Ovary (tissue), 9 donors: ENCODE results near the gene OR2V1. TPM values are rescaled to one million over a fixed set of nuclear protein-coding genes. Genes with fewer than 3 reads are reported as not detected.
"Not testable (repeated sequence)": the region's sequence is repeated elsewhere in the genome, so short reads cannot be mapped to it uniquely, and the experiment has no call there.

Experiments used
- DNase-seq, 5 donors: peaks; one replicate each; pipeline ENCODE4 v3.0.0-alpha.2; 2019 to 2020
- H3K27ac ChIP-seq, 2 donors: fragments of 200-600 bp; one replicate each; pipeline versions ENCODE4 v1.5.1 to v1.8.0; 2019 to 2022
- H3K27me3 ChIP-seq: fragments of 200-600 bp; one replicate; pipeline ENCODE4 v1.8.0; 2022
- H3K36me3 ChIP-seq: fragments of 200-600 bp; sonication (generic); one replicate; pipeline ENCODE4 v1.5.1; 2019
- H3K4me1 ChIP-seq: one replicate; pipeline ENCODE4 v1.8.1; 2013; ENCODE audit warnings: mild to moderate bottlenecking, moderate library complexity; ENCODE audit not compliant: insufficient read depth
- H3K4me3 ChIP-seq: fragments of 200-600 bp; sonication (generic); one replicate; pipeline ENCODE4 v1.5.1; 2017
- H3K9me3 ChIP-seq, 2 donors: fragments of 200-600 bp in 1 of 2; sonication (generic) in 1 of 2; one replicate each; pipeline versions ENCODE4 v1.5.1 to v1.8.1; 2013 to 2019; ENCODE audit warnings: mild to moderate bottlenecking in 1 of 2, moderate library complexity in 1 of 2
- CTCF ChIP-seq, 3 donors: fragments of 450-650 bp in 2 of 3; fragments of 200-600 bp in 1 of 3; IDR thresholded peaks; one replicate each; pipeline versions ENCODE4 v1.5.1 to v1.8.0; 2016 to 2022; ENCODE audit warnings: antibody characterized with exemption in 3 of 3, mild to moderate bottlenecking in 1 of 3
- EP300 ChIP-seq: sonication (generic); formaldehyde crosslinking; IDR thresholded peaks from one replicate; pipeline ENCODE4 v1.6.1; 2017; ENCODE audit warnings: antibody characterized with exemption
- POLR2A ChIP-seq: fragments of 450-650 bp; IDR thresholded peaks from one replicate; pipeline ENCODE4 v1.6.1; 2017; ENCODE audit warnings: antibody characterized with exemption, mild to moderate bottlenecking, moderate library complexity
- WGBS, 3 donors: extraction: QIAGEN DNeasy Blood & Tissue Kit in 1 of 3; methylation state at CpG; one replicate each; pipeline versions ENCODE4 v1.1.5 to v1.1.7; 2013 to 2017; 5-methylcytosine and 5-hydroxymethylcytosine counted together
- intact Hi-C, 4 donors: fragments of 100-400 bp; cut with DNase I; formaldehyde crosslinking; loops; one replicate each; pipeline versions ENCODE4 v1.11.0 to v1.15.1; 2022 to 2023
- polyA plus RNA-seq, 2 donors: library from polyadenylated mRNA; stranded (reverse); fragments of 200-250 nt in 1 of 2; fragments of 350-450 nt in 1 of 2; fragmentation: Illumina TruSeq in 1 of 2; extraction: RNeasy Lipid Tissue Mini Kit (QIAGEN cat#74804) in 1 of 2; gene quantifications; one replicate each; pipeline ENCODE4 v1.2.3, GENCODE V29; 2013 to 2014
- total RNA-seq, 7 donors: library from RNA; depleted of rRNA in 2 of 7; stranded (reverse); fragments of >200 nt in 2 of 7; fragmentation: NEBNext Ultra II Directional in 3 of 7; extraction: Animal tissue kit (Norgen Biotek cat#: 25700) in 3 of 7; gene quantifications; one replicate each; pipeline versions ENCODE4 v1.1.0 to v1.2.4, GENCODE V29; 2016 to 2023
- donor health status: DM: no; HTN: no; CAD: no; lungs with moderate emphysema.
- donor health status: DM: no; HTN: no; CAD: no.
- donor health status: Bipolar disorder and iron deficiency.
- donor health status: DM: yes; HTN: yes; CAD: no.
- donor health status: DM: no; HTN: no; CAD: no.
- donor health status: DM: yes; HTN: yes; CAD: no.

The OR2V1 gene
- total and polyA plus RNA-seq, 9 donors: not detected

- H3K9me3 ChIP-seq, intact Hi-C loops, H3K36me3 ChIP-seq, H3K4me1 ChIP-seq, H3K27me3 ChIP-seq, DNase-seq, H3K4me3 ChIP-seq, H3K27ac ChIP-seq: not testable (repeated sequence)
- 1% methylated on average over 13 of the region's 54 CpGs; no CpG with 5 or more reads in 2 of the 3 donors for WGBS, 3 donors
Observed at GRCh38 chr5:181101030-181101641, 29.8 kb downstream of the OR2V1 start.

GRCh38 chr5:181100121-181100875, 30.7 kb downstream of the OR2V1 start:
- intact Hi-C loops: no loop called here
- no peaks in the 10 kb centered on the region for H3K9me3 ChIP-seq
- 3% methylated on average over 40 to 61 of the region's 62 CpGs for WGBS, 3 donors
- no peak overlapping the region for H3K4me3 ChIP-seq
- TF ChIP-seq POLR2A (no peak), EP300 (no peak), CTCF (IDR thresholded peaks at IDR 0.05) (no peak)
- no peak for DNase-seq
- no peaks in the 10 kb centered on the region for H3K4me1 ChIP-seq
- H3K27ac ChIP-seq: no peak overlapping the region
- no peaks in the 10 kb centered on the region for H3K27me3 ChIP-seq
- no peaks in the 10 kb centered on the region for H3K36me3 ChIP-seq

GRCh38 chr5:181099602-181100086, 31.3 kb downstream of the OR2V1 start:
- Histone ChIP-seq H3K36me3 (no peaks in the 10 kb centered on the region), H3K27me3 (no peaks in the 10 kb centered on the region), H3K27ac (no peak overlapping the region), H3K4me1 (no peaks in the 10 kb centered on the region), H3K9me3 (no peaks in the 10 kb centered on the region), H3K4me3 (no peak overlapping the region)
- DNase-seq: no peak
- intact Hi-C loops: no loop called here
- TF ChIP-seq POLR2A (no peak), CTCF (IDR thresholded peaks at IDR 0.05) (no peak), EP300 (no peak)
- WGBS, 3 donors: 48 to 53% (median 49%) methylated on average over 11 of the region's 11 CpGs

GRCh38 chr5:181098762-181099601, 32.0 kb downstream of the OR2V1 start:
- intact Hi-C loops: no loop called here
- TF ChIP-seq CTCF (IDR thresholded peaks at IDR 0.05): no peak
- TF ChIP-seq EP300: no peak
- WGBS, 3 donors: 14 to 21% (median 19%) methylated on average over 21 to 22 of the region's 22 CpGs
- no peak for DNase-seq
- Histone ChIP-seq H3K4me1 (no peaks in the 10 kb centered on the region), H3K27ac (no peak overlapping the region), H3K36me3 (no peaks in the 10 kb centered on the region), H3K27me3 (no peaks in the 10 kb centered on the region), H3K4me3 (no peak overlapping the region), H3K9me3 (no peaks in the 10 kb centered on the region)

GRCh38 chr5:181097759-181098491, 33.0 kb downstream of the OR2V1 start:
- DNase-seq, H3K4me1 ChIP-seq, H3K9me3 ChIP-seq, H3K4me3 ChIP-seq, intact Hi-C loops, H3K36me3 ChIP-seq, H3K27me3 ChIP-seq, H3K27ac ChIP-seq: not testable (repeated sequence)
- WGBS, 3 donors: no CpG with 5 or more reads among the region's 56 CpGs

- H3K4me1 ChIP-seq, H3K36me3 ChIP-seq, H3K9me3 ChIP-seq, intact Hi-C loops, H3K27me3 ChIP-seq, H3K27ac ChIP-seq, DNase-seq, H3K4me3 ChIP-seq: not testable (repeated sequence)
- no CpG with 5 or more reads among the region's 26 CpGs for WGBS, 3 donors
Observed at GRCh38 chr5:181097383-181097753, 33.6 kb downstream of the OR2V1 start.

GRCh38 chr5:181096721-181097382, 34.1 kb downstream of the OR2V1 start:
- H3K27ac ChIP-seq, H3K9me3 ChIP-seq, DNase-seq, H3K4me3 ChIP-seq, H3K27me3 ChIP-seq, intact Hi-C loops, H3K36me3 ChIP-seq, H3K4me1 ChIP-seq: not testable (repeated sequence)
- no CpG with 5 or more reads among the region's 26 CpGs for WGBS, 3 donors
